K562 (cell line): ENCODE measurements around the gene DEPP1. TPM values are rescaled to one million over a fixed set of nuclear protein-coding genes. Genes with fewer than 3 reads are reported as not detected.
A peak's percentile ranks its signal among the peaks of the same experiment; 100 is the strongest.

ENCODE experiments used
- ARNT ChIP-seq, 2 experiments: fragments of 450-650 bp; IDR thresholded peaks; 2 replicates each; pipeline ENCODE4 v1.6.1; 2016; ENCODE audit warnings: mild to moderate bottlenecking in 1 of 2
- BRD9 ChIP-seq: fragments of 450-650 bp; IDR thresholded peaks from 2 replicates; pipeline ENCODE4 v1.6.1; 2018; ENCODE audit warnings: low read depth; ENCODE audit not compliant: partially characterized antibody
- CEBPB ChIP-seq: fragments of 450-650 bp; IDR thresholded peaks from 2 replicates; pipeline ENCODE4 v1.6.1; 2016; ENCODE audit warnings: missing genetic modification characterization, missing compliant biosample characterization
- LEF1 ChIP-seq: fragments of 450-650 bp; IDR thresholded peaks from 2 replicates; pipeline ENCODE4 v1.6.1; 2016; ENCODE audit warnings: mild to moderate bottlenecking
- MLLT1 ChIP-seq, 2 experiments: fragments of 450-650 bp; IDR thresholded peaks; 2 replicates each; pipeline ENCODE4 v1.6.1; 2016
- NFRKB ChIP-seq: fragments of 450-650 bp; IDR thresholded peaks from 2 replicates; pipeline ENCODE4 v1.6.1; 2016; ENCODE audit warnings: low read depth
- NR2C1 ChIP-seq, 2 experiments: fragments of 450-650 bp; IDR thresholded peaks; 2 replicates each; pipeline ENCODE4 v1.6.1; 2017; ENCODE audit warnings: mild to moderate bottlenecking in 2 of 2, antibody characterized with exemption in 1 of 2, inconsistent platforms in 1 of 2, missing compliant biosample characterization in 1 of 2, missing genetic modification characterization in 1 of 2
- REST ChIP-seq, 2 experiments: fragments of 450-650 bp; formaldehyde crosslinking in 1 of 2; IDR thresholded peaks; 2 replicates each; pipeline versions ENCODE4 v1.4.0 to v1.6.1; 2014 to 2020; ENCODE audit warnings: mild to moderate bottlenecking in 2 of 2, borderline replicate concordance in 1 of 2, low read depth in 1 of 2
- SAFB2 ChIP-seq: fragments of 200-400 bp; formaldehyde crosslinking; IDR thresholded peaks from 2 replicates; pipeline ENCODE4 v1.6.1; 2018; ENCODE audit warnings: borderline replicate concordance, low read length, low read depth, moderate library complexity; ENCODE audit not compliant: severe bottlenecking
- STAG1 ChIP-seq: sonication (generic); formaldehyde crosslinking; IDR thresholded peaks from 2 replicates; pipeline ENCODE4 v1.5.0; 2020; ENCODE audit warnings: missing genetic modification reagents, borderline replicate concordance
- TRIM25 ChIP-seq: fragments of 450-650 bp; IDR thresholded peaks from 2 replicates; pipeline ENCODE4 v1.7.0; 2016; ENCODE audit warnings: borderline replicate concordance
- ZNF253 ChIP-seq: fragments of 250-450 bp; sonication (Bioruptor Pico); conservative IDR thresholded peaks from 2 replicates; pipeline ENCODE4 v1.6.1; 2021; ENCODE audit warnings: mild to moderate bottlenecking
- ZNF311 ChIP-seq: fragments of 250-450 bp; sonication (Bioruptor Pico); IDR thresholded peaks from 2 replicates; pipeline ENCODE4 v1.4.0; 2020; ENCODE audit warnings: mild to moderate bottlenecking, moderate library complexity
- ZNF561 ChIP-seq: fragments of 450-650 bp; formaldehyde crosslinking; conservative IDR thresholded peaks from 2 replicates; pipeline ENCODE4 v1.4.0; 2020; ENCODE audit warnings: mild to moderate bottlenecking, moderate library complexity
- ZNF584 ChIP-seq: fragments of 200-800 bp; sonication (Bioruptor generic); IDR thresholded peaks from 2 replicates; pipeline ENCODE4 v1.6.1; 2016; ENCODE audit warnings: low read depth, mild to moderate bottlenecking, missing genetic modification characterization, missing compliant biosample characterization
- polyA plus RNA-seq, 8 experiments: library from polyadenylated mRNA; depleted of rRNA in 4 of 8; stranded (reverse) in 5 of 8; unstranded in 3 of 8; fragments of >200 nt; fragmentation: Nextera tagmentation in 2 of 8; fragmentation: Illumina TruSeq in 1 of 8; extraction: Ambion mirVana in 2 of 8; extraction: Trizol in 1 of 8; gene quantifications; 2 replicates each; pipeline versions ENCODE4 v1.2.1 to v1.2.3, GENCODE V29; 2011 to 2014; ENCODE audit warnings: inconsistent platforms in 1 of 8, missing spikeins in 1 of 8
- total RNA-seq, 7 experiments: library from RNA; depleted of rRNA in 6 of 7; stranded (reverse); fragments of >200 nt in 6 of 7; fragmentation: Illumina TruSeq in 2 of 7; extraction: Trizol in 2 of 7; gene quantifications; 2 replicates each; pipeline versions ENCODE4 v1.2.1 to v1.2.3, GENCODE V29; 2011 to 2021; ENCODE audit warnings: low replicate concordance in 1 of 7

The DEPP1 gene
- total and polyA plus RNA-seq, 9 of the 15 experiments (the other 6 are each of a cell fraction or from before 2014, with no cell fraction given): 0.04 to 0.54 (median 0.20) TPM; not detected in 1

GRCh38 chr10:45000138-45000751, 21.6 kb upstream of the DEPP1 start (continued):
- TF ChIP-seq ZNF561 (CRISPR knock-in tag): no peak
- peak in 1 of 2 experiments; percentile 73; a peak in 1 of 4 replicates for TF ChIP-seq MLLT1 (IDR thresholded peaks at IDR 0.05)
- no peak for TF ChIP-seq STAG1 (CRISPR knock-in tag)
- no peak for TF ChIP-seq TRIM25
- TF ChIP-seq ARNT (IDR thresholded peaks at IDR 0.05): peak in 1 of 2 experiments; percentile 27; a peak in 1 of 4 replicates
- TF ChIP-seq REST (IDR thresholded peaks at IDR 0.05; ENCODE audit: borderline replicate concordance): no peak
- TF ChIP-seq REST (CRISPR knock-in tag; IDR thresholded peaks at IDR 0.05; ENCODE audit: low read depth): 0 out of 2 replicates have a peak, but pooled peaks have one; percentile 3
- no peak for TF ChIP-seq NR2C1 (IDR thresholded peaks at IDR 0.05)
- TF ChIP-seq NR2C1 (tag; IDR thresholded peaks at IDR 0.05): 0 out of 2 replicates have a peak, but pooled peaks have one; percentile 26
- TF ChIP-seq ZNF584: no peak
- TF ChIP-seq ZNF253 (CRISPR knock-in tag): no peak
- no peak for TF ChIP-seq SAFB2
- TF ChIP-seq ZNF311: 0 out of 2 replicates have a peak, but pooled peaks have one; percentile 33
- peak; percentile 26 for TF ChIP-seq BRD9
- TF ChIP-seq NFRKB: peak; percentile 51; the same call in 1 of the 2 replicates
- TF ChIP-seq LEF1: peak; percentile 38; the same call in 1 of the 2 replicates
- peak; percentile 60; the same call in 1 of the 2 replicates for TF ChIP-seq CEBPB (tag)
